ENCODE results near the gene C9.
"Not testable (repeated sequence)": the region's sequence is repeated elsewhere in the genome, so short reads cannot be mapped to it uniquely, and the experiment has no call there.

Gene C9

GRCh38 chr5:39370555-39371366 is 6.5 kb upstream of the C9 start:
- DNase-seq, result no peak

GRCh38 chr5:39369123-39369815 is 5.0 kb upstream of the C9 start:
- no peak for DNase-seq

- no peak for DNase-seq
Measured at GRCh38 chr5:39368116-39368515, 3.8 kb upstream of the C9 start.

- no peak for DNase-seq
Measured at GRCh38 chr5:39367711-39368110, 3.4 kb upstream of the C9 start.

- no peak for DNase-seq
Measured at GRCh38 chr5:39363217-39363616, 1.1 kb downstream of the C9 start.

DNA sequence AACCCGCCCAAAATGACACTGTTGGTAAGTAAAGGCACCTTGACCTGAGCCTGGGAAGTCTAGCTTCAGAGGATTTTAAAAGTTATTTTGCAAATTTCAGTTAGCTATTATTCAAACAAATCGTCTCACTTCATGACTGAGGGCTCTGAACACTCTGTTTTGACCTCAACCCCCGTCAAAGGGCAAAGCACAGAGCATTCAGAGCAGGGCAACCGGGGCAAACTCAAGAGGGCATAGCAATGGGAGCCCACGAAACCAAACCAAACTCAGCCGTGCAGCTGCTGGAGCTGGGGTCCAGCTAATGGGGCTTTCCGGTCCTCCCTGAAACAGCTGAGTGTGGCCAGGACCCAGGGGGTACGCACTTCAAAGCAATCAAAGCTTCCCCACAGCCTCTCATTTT is 1.6 kb downstream of the C9 start:
- DNase-seq, result no peak

- no peak for DNase-seq
Measured at GRCh38 chr5:39361306-39361705, 3.0 kb downstream of the C9 start.

GRCh38 chr5:39360471-39361111 is 3.7 kb downstream of the C9 start:
- no peak for DNase-seq

DNA sequence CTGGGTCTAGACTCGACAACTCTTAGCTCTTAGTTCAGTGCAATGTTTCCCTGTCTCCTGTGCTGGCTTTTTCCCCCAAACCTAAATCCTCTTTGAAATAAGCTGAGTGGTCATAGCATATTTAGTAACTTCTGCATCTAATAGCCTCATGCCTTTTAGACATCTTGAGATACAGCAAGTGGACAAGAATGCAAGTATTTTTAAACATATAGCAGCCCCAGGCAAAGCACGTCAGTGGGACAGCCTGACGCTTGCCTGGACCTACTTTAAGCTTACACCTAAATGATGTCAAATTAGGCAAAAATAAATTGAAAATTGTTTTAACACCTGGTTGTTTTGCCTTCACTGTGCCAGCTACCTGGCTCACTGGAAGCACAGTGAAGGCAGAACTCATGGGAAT is 8.0 kb downstream of the C9 start:
- DNase-seq, result no peak

- no peak for DNase-seq
Measured at GRCh38 chr5:39355324-39355723, 9.0 kb downstream of the C9 start.

- no peak for DNase-seq
Measured at GRCh38 chr5:39353717-39354399, 10.4 kb downstream of the C9 start.

DNA sequence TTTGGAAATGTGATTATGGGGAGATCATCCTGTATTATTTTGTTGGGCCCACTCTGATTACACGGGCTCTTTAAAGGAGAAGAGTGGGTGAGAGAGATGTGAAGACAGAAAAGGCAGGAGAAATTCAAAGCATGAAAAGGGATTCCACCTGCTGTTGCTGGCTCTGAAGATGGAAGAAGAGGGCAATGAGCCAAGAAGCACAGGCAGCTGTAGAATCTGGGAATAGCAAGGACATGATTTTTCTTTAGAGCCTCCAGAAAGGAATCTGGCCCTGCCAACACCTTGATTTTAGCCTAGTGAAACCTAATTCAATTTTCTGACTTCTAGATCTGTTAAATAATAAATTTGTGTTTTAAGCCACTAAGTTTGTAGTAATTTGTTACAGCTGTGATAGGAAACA is 11.3 kb downstream of the C9 start:
- no peak for DNase-seq

DNA sequence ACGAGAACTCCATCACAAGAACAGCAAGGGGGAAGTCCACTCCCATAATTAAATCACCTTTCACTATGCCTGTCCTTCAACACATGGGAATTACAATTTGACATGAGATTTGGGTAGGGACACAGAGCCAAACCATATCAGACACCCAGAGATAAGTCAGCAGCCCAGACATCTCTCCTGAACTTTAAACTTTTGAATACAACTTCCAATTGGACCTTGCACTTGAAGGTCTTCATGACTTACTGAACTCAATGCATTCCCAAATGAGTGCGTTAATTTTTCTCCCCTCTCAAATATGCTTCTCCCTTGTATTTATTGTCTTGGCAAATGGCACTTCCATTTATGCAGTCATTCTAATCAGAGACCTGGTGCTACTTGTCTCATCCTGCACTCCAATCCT is 12.1 kb downstream of the C9 start:
- DNase-seq, result no peak

DNA sequence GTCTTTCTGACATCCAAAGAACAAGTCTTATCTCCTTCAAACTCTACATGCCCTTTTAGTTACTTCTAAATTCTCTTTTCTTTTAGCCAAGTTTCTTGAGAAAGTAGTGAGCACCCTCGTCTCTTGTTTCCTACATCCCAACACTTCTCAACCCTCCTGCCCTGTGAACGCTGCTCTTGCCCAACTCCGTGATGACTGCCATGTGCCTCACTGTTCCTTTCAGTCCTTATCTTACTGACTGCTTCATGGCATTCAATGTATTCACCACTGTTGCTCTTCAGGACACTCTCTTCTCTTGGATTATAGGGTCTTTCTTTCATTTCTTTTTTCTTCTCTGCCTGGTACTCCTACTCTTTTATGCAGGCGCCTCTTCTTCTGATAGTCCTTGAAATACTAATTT is 14.8 kb downstream of the C9 start:
- DNase-seq, result no peak

DNA sequence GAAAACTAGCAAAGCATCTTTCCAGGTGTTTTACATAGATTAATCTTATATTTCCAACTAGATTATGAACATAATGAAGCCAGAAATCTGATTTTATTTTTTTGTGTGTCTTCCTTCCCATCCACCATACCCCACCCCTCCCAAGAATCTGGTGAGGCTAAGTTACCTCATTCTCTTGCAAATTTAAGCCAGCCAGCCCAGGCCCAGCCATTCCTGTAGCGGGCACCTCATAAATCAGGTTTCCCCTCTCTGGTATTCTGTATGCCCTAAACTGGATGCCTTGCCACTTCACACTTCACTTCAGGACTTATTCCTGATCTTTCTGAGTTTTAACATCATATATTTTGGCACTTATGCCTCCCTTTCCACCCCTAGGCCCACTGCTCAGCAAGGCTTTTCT is 21.8 kb downstream of the C9 start:
- no peak for DNase-seq

GRCh38 chr5:39341896-39342295 is 22.4 kb downstream of the C9 start:
- DNase-seq, result no peak

- DNase-seq, result no peak
Measured at GRCh38 chr5:39340506-39340905, 23.8 kb downstream of the C9 start.

DNA sequence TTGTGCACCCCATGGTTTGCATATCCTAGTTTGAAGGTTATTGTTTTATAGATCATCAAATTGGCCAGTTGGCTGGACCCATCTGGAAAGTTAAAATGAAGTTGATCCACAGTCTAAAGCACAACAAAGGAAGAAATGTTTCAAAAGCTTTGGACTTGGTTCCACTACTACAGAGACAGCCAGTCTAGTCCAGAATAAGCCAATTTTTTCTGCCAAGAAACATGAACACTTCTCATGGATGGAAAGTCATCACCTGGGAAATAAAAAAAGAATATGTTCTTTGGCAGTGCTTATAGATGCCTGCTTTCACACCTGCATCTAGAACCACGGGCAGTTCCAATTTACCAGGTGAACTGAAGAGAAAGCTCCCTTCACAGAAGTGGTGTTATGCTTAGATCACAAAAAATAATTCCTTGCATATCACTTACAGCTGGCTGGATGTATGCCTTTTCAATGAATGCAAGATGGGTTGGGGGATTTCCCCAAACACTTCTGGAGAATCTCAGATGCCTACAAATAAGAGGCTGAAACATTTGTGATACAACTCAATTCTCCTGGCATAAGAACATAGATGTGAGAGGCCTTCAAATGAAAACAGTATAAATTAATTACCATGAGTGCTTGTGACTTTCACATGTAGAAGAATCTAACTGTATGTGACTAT is 26.9 kb downstream of the C9 start:
- no peak for DNase-seq

GRCh38 chr5:39334296-39334695 is 30.0 kb downstream of the C9 start:
- DNase-seq, result not testable (repeated sequence)

DNA sequence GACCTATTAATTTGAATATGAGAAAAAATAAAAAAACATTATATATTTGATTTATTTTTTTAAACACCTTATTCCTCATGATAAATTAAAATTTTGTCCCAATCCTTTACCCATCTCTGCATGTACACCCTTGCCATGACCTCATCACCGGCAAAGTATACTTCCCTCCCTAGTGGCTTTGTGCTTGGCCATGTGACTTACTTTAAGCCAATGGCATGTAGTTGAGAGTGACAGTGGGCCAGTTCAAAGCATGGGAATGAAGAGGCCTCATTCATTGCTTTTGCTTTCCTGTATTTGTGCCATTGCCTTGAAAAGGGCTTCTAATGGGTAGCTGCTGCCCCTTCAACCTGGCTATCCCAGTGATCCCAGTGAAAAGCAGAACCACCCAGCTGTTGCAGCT is 31.2 kb downstream of the C9 start:
- no peak for DNase-seq

DNA sequence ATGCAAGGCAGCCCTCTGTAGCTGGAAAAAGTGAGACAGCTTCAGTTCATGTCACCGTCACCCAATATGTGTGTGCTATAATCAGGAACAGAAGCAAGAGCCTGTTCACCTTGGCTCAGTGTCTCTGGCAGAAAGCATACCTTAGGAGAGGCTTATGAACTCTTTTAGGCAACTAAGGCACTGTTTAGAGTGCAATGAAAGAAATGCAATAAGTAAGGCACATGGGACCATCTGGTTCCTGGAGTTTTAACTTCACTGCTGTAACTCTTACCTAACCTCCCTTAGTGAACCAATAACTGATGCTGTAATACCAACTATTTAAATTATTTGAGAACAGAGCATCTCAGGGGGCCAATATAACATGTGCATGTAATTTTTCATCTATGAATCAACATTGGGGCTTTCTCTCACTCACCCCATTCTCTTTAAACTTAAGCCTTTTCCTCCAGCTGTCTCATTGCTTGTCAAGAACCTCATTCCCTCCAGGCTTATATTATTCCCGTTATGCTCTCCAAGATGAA is 32.4 kb downstream of the C9 start:
- no peak for DNase-seq

GRCh38 chr5:39328731-39329130 is 35.6 kb downstream of the C9 start:
- no peak for DNase-seq

DNA sequence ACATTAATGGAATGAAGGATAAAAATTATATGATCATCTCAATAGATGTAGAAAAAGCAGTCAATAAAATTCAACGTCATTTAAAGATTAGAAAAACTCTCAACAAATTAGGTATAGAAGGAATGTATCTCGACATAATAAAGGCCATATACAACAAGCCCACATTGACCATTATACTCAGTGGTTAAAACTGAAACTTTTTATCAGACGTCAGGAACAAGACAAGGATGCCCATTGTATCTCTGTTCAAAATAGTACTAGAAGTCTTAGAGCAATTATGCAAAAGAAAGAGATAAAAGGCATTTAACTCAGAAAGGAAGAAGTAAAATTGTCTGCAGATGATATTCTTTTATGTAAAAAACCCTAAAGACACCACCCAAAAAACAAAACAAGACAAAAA is 40.8 kb downstream of the C9 start:
- no peak for DNase-seq

Data from NCI-H1105 treated with DMSO at 0.1 percent for 48 hours (cell line).